Colon (tissue), 2 donors: ENCODE results near the gene LHFPL3.
A peak's percentile ranks its signal among the peaks of the same experiment; 100 is the strongest.

Source experiments
- FAIRE-seq: peaks from 2 replicates; lab custom pipeline; 2012; peaks lifted over from hg19 to GRCh38; lab: Jason Lieb, UNC
- donor health status: control.
- donor health status: control.

LHFPL3 gene

GRCh38 chr7:104371216-104371979 lies 43.0 kb downstream of the LHFPL3 start:
- no peak for FAIRE-seq

DNA sequence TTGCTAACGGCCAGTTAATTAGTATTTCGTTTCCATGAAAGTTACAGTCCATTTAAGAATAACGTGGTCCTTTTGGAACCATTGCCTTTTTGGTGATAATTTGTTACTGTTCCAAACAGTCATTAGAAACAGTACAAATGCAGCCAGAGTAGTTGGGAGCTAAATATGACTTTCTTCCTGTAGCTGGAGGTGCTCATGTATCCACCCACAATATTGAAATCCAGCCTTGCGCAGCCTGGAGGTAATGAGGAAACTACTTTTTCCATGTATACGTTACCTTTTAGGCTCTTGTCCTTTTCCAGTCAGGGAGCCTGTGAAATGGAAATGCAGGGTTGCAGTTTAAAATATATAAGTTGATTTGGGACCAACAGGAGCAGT lies 43.6 kb downstream of the LHFPL3 start:
- no peak for FAIRE-seq

GRCh38 chr7:104382616-104383015 lies 54.2 kb downstream of the LHFPL3 start:
- no peak for FAIRE-seq

DNA sequence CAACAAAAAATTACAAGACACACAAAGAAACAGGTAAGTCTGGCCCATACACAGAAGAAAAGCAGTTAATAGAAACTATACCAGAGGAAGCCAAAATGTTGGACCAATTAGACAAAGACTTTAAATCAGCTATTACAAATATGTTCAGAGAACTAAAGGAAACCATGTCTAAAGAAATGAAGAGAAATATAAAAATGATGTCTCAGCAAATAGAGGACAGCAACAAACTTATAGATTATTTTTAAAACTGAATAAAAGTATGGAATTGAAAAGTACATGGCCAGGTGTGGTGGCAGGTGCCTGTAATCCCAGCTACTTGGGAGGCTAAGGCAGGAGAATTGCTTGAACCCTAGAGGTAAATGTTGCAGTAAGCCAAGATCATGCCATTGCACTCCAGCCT lies 58.5 kb downstream of the LHFPL3 start:
- no peak for FAIRE-seq

DNA sequence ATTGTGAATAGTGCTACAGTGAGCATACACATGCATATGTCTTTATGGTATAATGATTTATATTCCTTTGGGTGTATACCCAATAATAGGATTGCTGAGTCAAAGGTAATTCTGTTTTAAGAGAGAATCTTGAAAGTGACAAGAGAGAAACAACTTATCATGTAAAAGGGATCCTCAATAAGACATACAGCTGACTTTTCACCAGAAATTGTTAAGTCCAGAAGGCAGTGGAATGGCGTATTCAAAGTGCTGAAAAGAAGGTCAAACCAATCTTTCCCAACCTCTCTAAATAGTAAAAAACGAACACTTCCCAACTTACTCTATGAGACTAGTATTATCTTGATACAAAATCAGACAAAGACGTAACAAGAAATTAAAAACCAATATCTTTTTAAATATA lies 59.8 kb downstream of the LHFPL3 start:
- FAIRE-seq = no peak

DNA sequence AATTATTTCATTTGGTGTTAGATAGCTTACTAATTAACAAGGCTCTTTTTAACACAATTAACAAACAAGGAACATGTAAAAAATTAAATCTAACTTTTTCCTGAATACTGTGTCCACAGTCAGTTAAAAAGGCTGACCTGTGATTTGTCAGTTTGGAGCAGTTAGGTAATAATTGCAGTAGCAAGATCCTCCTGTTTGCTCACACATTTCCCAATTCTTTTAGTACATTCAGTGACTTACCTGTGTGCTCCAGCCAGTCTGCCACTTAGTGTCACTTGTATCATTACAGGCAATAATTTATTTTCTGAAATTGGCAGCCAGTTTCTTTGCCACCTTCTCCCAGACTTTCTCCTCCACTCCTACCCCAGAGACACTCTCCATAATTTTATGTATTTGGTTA lies 66.8 kb downstream of the LHFPL3 start:
- FAIRE-seq = no peak

GRCh38 chr7:104397442-104397841 lies 69.0 kb downstream of the LHFPL3 start:
- no peak for FAIRE-seq

DNA sequence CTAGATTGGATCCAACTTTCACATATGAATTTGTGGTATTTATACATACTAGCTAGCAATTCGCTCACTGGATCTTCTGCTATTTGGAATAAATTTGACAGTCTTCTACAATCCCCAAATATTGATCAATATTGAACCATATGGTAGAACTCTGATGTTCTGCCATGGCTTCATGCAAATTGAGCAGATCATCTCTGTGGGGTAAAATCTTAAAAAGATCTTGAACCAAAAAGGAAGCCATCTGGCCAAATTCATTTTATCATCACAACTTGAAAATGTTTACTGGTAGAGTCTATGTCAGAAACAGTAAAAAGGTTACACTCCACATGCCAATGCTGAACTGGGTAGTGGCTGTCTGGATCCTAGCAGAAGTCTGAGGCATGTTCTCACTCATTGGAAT lies 80.0 kb downstream of the LHFPL3 start:
- no peak for FAIRE-seq

DNA sequence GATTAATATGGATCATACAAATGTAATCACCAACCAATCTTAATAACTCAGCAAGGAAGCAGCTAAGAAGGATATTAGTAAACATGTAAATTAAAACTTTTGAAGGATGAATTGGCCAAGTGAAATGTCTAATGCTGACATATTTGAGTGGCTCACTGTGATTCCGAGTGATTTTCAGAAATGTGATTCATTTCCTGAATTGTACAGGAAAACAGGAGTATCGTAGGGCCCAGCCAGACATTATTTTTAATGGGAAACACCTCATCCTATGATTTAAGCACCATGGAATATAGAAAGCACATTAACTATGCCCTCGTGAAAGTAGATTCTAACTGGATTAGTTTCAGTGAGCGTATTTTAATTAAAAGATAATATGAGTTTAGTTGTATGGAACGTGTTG lies 82.3 kb downstream of the LHFPL3 start:
- no peak for FAIRE-seq

GRCh38 chr7:104412911-104413310 lies 84.5 kb downstream of the LHFPL3 start:
- no peak for FAIRE-seq

- FAIRE-seq = no peak
These were observed 85.8 kb downstream of the LHFPL3 start for GRCh38 chr7:104414216-104414615.

DNA sequence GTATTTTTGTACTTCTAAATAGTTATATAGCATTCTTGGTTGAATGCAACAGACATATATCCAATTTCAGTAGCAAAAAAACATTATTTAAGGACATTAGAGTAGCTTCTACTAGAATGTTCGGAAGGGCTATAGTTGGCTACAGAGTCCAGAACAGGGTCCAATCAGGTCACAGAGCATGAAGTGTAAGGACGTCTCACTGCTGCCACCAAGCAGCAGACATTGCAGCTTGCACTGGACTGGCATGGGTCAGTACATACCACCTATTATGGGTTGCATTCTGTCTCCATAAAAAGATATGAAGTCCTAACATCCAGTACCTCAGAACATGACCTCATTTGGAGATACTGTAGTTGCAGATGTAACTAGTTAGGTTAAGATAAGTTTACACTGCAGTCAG lies 87.3 kb downstream of the LHFPL3 start:
- FAIRE-seq = no peak

- no peak for FAIRE-seq
These were observed 88.5 kb downstream of the LHFPL3 start for GRCh38 chr7:104416866-104417393.

GRCh38 chr7:104431930-104432329 lies 103.5 kb downstream of the LHFPL3 start:
- no peak for FAIRE-seq

GRCh38 chr7:104434129-104434528 lies 105.7 kb downstream of the LHFPL3 start:
- FAIRE-seq = no peak

GRCh38 chr7:104442481-104442880 lies 114.1 kb downstream of the LHFPL3 start:
- FAIRE-seq = no peak

- no peak for FAIRE-seq
These were observed 115.6 kb downstream of the LHFPL3 start for GRCh38 chr7:104444017-104444416.

DNA sequence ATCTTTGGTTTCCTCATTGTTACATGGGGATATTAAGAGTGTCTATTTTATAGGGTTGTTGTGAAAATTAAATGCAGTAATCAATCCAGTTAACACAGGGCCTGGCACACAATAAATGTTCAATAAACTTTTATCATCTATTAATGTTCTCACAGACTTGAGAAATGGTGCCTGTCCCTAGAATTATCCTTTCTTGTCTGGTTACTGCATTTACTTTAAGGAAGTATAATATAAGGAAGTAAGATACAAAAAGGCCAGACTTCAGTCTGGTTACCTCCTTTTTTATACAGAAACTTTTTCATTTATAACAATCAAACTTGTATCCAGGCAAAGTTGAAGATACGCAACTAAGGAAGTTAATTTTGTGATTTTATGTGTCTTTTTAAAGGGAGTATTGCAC lies 117.0 kb downstream of the LHFPL3 start:
- FAIRE-seq = no peak

GRCh38 chr7:104450861-104451260 lies 122.5 kb downstream of the LHFPL3 start:
- FAIRE-seq = no peak

DNA sequence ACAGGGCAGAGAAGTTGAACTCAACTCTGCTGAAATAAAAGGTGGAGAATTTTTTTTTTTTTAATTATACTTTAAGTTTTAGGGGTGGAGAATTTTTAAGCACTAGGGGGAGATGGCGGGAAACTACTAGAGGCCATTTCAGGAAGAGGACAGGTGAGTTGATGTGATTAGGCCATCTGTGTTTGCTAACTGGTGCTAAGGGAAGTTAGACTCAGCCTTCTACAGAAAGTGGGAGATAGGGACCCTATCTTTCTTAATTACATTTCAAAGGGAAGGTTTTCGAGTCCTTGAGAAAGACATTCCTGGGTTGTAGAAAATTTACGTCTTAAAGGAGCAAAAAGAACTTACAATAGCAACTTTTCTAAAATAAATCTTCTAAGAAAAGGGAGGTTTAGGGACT lies 124.8 kb downstream of the LHFPL3 start:
- no peak for FAIRE-seq

DNA sequence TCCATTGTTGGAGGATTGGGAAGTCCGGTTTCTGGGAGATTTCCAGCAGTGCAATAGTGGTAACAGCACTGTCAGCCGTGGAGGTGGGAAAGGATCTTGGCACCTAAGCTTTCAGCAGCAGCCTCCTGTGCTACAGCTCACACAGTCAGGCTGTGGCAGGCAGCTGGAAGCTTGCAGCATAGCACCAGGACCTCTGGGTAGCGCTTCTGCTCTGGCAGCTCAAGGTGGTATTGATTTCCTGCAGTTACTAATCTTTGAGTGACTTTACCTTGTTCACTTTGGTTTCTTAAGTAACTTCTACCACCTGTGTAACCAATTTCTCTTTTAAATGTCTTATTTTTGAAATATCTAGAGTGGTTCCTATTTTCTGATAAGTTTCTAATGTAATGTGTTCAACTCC lies 130.5 kb downstream of the LHFPL3 start:
- no peak for FAIRE-seq

GRCh38 chr7:104469166-104469820 lies 140.9 kb downstream of the LHFPL3 start:
- peak; percentile 28 for FAIRE-seq

- FAIRE-seq = no peak
These were observed 152.1 kb downstream of the LHFPL3 start for GRCh38 chr7:104480529-104480928.
